HEK293 (cell line): ENCODE measurements around the gene GCLM.

Source experiments
- ATF2 ChIP-seq: fragments of 450-650 bp; formaldehyde crosslinking; IDR thresholded peaks from 2 replicates; pipeline ENCODE4 v1.5.1; 2016; ENCODE audit warnings: missing biosample characterization, missing genetic modification characterization, low read depth
- CTCF ChIP-seq: fragments of 450-650 bp; formaldehyde crosslinking; IDR thresholded peaks from 2 replicates; pipeline ENCODE4 v1.5.1; 2016; ENCODE audit warnings: missing biosample characterization, missing genetic modification characterization
- GLI4 ChIP-seq: fragments of 450-650 bp; formaldehyde crosslinking; IDR thresholded peaks from 2 replicates; pipeline ENCODE4 v1.5.1; 2016; ENCODE audit warnings: missing biosample characterization, missing genetic modification characterization
- MYNN ChIP-seq: fragments of 450-650 bp; formaldehyde crosslinking; IDR thresholded peaks from 2 replicates; pipeline ENCODE4 v1.5.1; 2016; ENCODE audit warnings: missing biosample characterization, missing genetic modification characterization, borderline replicate concordance
- SP2 ChIP-seq: fragments of 450-650 bp; formaldehyde crosslinking; IDR thresholded peaks from 2 replicates; pipeline ENCODE4 v1.5.1; 2016; ENCODE audit warnings: missing biosample characterization, missing genetic modification characterization
- YY1 ChIP-seq: fragments of 450-650 bp; formaldehyde crosslinking; IDR thresholded peaks from 2 replicates; pipeline ENCODE4 v1.5.1; 2018; ENCODE audit warnings: missing biosample characterization, missing genetic modification characterization
- ZBTB44 ChIP-seq: fragments of 450-650 bp; IDR thresholded peaks from 2 replicates; pipeline ENCODE4 v1.5.1; 2018; ENCODE audit warnings: missing biosample characterization, mild to moderate bottlenecking, missing genetic modification characterization
- ZBTB7A ChIP-seq: fragments of 450-650 bp; formaldehyde crosslinking; IDR thresholded peaks from 2 replicates; pipeline ENCODE4 v1.5.1; 2016; ENCODE audit warnings: low read depth, missing biosample characterization, missing genetic modification characterization
- ZNF133 ChIP-seq: fragments of 450-650 bp; formaldehyde crosslinking; IDR thresholded peaks from 2 replicates; pipeline ENCODE4 v1.5.1; 2016; ENCODE audit warnings: missing biosample characterization, missing genetic modification characterization
- ZNF146 ChIP-seq: fragments of 450-650 bp; formaldehyde crosslinking; IDR thresholded peaks from 2 replicates; pipeline ENCODE4 v1.5.1; 2016; ENCODE audit warnings: missing biosample characterization, missing genetic modification characterization
- ZNF223 ChIP-seq: fragments of 450-650 bp; formaldehyde crosslinking; IDR thresholded peaks from 2 replicates; pipeline ENCODE4 v1.5.1; 2016; ENCODE audit warnings: missing biosample characterization, missing genetic modification characterization
- ZNF274 ChIP-seq, 2 experiments: fragments of 200-500 bp in 1 of 2; fragments of 450-650 bp in 1 of 2; sonication (Bioruptor generic) in 1 of 2; formaldehyde crosslinking in 1 of 2; IDR thresholded peaks; 2 replicates each; pipeline versions ENCODE4 v1.5.1 to v1.6.1; 2014 to 2016; ENCODE audit warnings: borderline replicate concordance in 1 of 2, inconsistent platforms in 1 of 2, low read length in 1 of 2, missing biosample characterization in 1 of 2, missing genetic modification characterization in 1 of 2

- TF ChIP-seq ZNF223 (tag by site-specific recombination) (no peak), CTCF (no peak), ZNF146 (tag by site-specific recombination) (no peak), ZNF274 (IDR thresholded peaks at IDR 0.05; ENCODE audit: low read length) (no peak), ZNF274 (tag by site-specific recombination; IDR thresholded peaks at IDR 0.05; ENCODE audit: borderline replicate concordance) (no peak), ZNF133 (no peak), ZBTB7A (tag by site-specific recombination) (no peak), ZBTB44 (tag by site-specific recombination) (no peak), MYNN (tag by site-specific recombination) (no peak), SP2 (no peak), GLI4 (tag by site-specific recombination) (no peak), ATF2 (tag by site-specific recombination) (no peak), YY1 (tag by site-specific recombination) (no peak)
These were observed 45.1 kb downstream of the GCLM start for GRCh38 chr1:93864175-93864574.
